PFSK-1 (cell line): ENCODE results near the gene PROK2.

ENCODE experiments used
- FOXP2 ChIP-seq: optimal IDR thresholded peaks from 2 replicates; pipeline ENCODE3; 2011; ENCODE audit warnings: borderline replicate concordance, control low read depth, inconsistent platforms; ENCODE audit not compliant: insufficient read depth; ENCODE audit errors: extremely low read length, extremely low read depth
- POLR2AphosphoS5 ChIP-seq: IDR thresholded peaks from 2 replicates; pipeline ENCODE4 v1.6.1; 2012; ENCODE audit warnings: low read depth, mild to moderate bottlenecking, control low read depth, low read length, moderate library complexity
- SIN3A ChIP-seq: IDR thresholded peaks from 2 replicates; pipeline ENCODE4 v1.6.1; 2012; ENCODE audit warnings: mild to moderate bottlenecking, low read length, moderate library complexity, borderline replicate concordance; ENCODE audit not compliant: insufficient read depth
- TAF1 ChIP-seq: IDR thresholded peaks from 2 replicates; pipeline ENCODE4 v1.6.1; 2012; ENCODE audit warnings: low read length, control low read depth, borderline replicate concordance; ENCODE audit not compliant: insufficient read depth
- TF ChIP-seq, protein P1 (sequence below), 2 experiments: IDR thresholded peaks; 2 replicates each; pipeline versions ENCODE4 v1.6.1 to v1.8.0; 2011 to 2012; ENCODE audit warnings: low read depth in 2 of 2, low read length in 2 of 2, control low read depth in 1 of 2, inconsistent platforms in 1 of 2, mild to moderate bottlenecking in 1 of 2, moderate library complexity in 1 of 2; ENCODE audit not compliant: insufficient read depth in 1 of 2

Gene PROK2

DNA sequence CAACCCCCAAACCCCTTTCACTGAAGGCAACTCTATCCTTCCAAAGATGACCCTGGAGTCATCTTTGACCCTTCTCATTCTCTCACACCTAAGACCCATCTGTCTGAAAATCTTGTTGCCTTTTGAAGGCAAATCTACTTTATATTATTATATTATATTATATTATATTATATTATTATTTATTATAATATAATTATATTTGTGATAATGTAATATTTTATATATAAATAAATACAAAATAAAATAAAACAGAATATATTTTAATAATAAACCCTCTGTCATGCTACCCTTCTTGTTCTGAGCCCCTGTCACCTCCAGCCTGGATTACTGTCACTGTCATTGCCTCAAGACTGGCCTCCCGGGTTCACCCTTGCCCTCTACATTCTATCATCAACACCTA lies 5.0 kb upstream of the PROK2 start:
- TF ChIP-seq, protein P1, sequence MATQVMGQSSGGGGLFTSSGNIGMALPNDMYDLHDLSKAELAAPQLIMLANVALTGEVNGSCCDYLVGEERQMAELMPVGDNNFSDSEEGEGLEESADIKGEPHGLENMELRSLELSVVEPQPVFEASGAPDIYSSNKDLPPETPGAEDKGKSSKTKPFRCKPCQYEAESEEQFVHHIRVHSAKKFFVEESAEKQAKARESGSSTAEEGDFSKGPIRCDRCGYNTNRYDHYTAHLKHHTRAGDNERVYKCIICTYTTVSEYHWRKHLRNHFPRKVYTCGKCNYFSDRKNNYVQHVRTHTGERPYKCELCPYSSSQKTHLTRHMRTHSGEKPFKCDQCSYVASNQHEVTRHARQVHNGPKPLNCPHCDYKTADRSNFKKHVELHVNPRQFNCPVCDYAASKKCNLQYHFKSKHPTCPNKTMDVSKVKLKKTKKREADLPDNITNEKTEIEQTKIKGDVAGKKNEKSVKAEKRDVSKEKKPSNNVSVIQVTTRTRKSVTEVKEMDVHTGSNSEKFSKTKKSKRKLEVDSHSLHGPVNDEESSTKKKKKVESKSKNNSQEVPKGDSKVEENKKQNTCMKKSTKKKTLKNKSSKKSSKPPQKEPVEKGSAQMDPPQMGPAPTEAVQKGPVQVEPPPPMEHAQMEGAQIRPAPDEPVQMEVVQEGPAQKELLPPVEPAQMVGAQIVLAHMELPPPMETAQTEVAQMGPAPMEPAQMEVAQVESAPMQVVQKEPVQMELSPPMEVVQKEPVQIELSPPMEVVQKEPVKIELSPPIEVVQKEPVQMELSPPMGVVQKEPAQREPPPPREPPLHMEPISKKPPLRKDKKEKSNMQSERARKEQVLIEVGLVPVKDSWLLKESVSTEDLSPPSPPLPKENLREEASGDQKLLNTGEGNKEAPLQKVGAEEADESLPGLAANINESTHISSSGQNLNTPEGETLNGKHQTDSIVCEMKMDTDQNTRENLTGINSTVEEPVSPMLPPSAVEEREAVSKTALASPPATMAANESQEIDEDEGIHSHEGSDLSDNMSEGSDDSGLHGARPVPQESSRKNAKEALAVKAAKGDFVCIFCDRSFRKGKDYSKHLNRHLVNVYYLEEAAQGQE (IDR thresholded peaks at IDR 0.05; ENCODE audit: insufficient read depth in 1 of 2, low read depth in 2 of 2, low read length in 2 of 2), result no peak
- TF ChIP-seq SIN3A (no peak), TAF1 (no peak), FOXP2 (no peak), POLR2AphosphoS5 (no peak)

DNA sequence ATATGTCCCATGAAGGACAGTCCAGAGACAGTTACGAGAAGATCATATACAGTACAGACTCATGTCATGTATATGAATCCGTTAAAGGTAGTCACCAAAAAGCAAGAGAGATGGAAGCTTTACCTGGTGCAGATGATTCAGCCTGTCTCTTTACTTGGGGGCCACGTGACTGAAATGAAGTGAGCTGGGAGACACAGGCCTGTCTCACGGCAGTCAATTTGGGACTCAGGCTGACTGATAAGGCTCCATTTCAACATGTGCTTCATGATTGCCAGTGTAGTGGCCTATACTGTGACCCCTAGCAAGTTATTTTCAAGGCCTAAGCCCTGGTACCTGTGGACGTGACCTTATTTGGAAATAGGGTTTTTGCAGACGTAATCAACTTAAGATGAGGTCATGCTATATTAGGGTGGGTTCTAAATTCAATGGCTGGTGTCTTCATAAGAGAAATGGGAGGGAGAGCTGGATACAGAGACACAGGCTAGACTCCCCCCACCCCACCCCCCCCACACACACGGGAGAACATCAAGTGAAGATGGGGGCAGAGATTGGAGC lies 3.0 kb upstream of the PROK2 start:
- TF ChIP-seq TAF1 (no peak), SIN3A (no peak), FOXP2 (no peak), POLR2AphosphoS5 (no peak)
- TF ChIP-seq, protein P1 (IDR thresholded peaks at IDR 0.05; ENCODE audit: insufficient read depth in 1 of 2, low read depth in 2 of 2, low read length in 2 of 2), result no peak

DNA sequence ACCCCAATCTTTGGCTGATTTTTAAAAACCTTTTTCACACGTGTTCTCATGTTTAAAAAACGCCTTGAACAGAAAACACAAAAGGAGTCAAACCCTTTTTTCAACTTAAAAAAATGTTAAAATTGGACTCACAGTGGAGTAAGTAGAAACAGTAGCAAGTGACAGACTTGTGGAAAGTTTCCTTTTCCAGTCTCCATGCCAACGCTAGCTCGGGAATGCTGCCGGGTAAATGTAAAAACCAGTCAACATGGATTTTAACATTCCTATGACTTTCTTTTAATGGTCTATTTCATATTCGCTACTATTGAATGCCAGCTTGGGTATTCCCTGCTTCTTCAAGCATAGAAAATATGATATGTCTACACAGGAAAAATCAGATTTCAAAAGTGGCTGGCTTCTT lies 1.6 kb upstream of the PROK2 start:
- no peak for TF ChIP-seq FOXP2
- TF ChIP-seq, protein P1 (IDR thresholded peaks at IDR 0.05; ENCODE audit: insufficient read depth in 1 of 2, low read depth in 2 of 2, low read length in 2 of 2), result no peak
- no peak for TF ChIP-seq SIN3A
- TF ChIP-seq POLR2AphosphoS5, result no peak
- TF ChIP-seq TAF1, result no peak

DNA sequence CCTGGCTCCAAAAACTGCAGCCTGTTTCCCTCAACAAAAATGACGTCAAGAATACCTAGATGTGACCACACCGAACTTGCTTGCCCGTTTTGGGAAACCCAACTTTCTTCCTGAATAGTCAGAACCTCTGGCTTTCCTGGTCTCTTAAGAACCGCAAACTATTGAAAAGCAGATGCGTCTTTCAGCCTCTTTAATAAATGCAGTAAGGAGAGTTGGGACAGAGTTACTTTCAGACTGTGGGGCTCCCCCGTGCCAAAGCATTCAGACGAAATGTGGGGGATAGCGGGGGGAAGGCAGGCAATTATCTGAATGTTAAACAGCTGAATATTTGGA lies 1.2 kb upstream of the PROK2 start:
- TF ChIP-seq POLR2AphosphoS5 (no peak), TAF1 (no peak), FOXP2 (no peak), SIN3A (no peak)
- TF ChIP-seq, protein P1 (IDR thresholded peaks at IDR 0.05; ENCODE audit: insufficient read depth in 1 of 2, low read depth in 2 of 2, low read length in 2 of 2), result no peak

DNA sequence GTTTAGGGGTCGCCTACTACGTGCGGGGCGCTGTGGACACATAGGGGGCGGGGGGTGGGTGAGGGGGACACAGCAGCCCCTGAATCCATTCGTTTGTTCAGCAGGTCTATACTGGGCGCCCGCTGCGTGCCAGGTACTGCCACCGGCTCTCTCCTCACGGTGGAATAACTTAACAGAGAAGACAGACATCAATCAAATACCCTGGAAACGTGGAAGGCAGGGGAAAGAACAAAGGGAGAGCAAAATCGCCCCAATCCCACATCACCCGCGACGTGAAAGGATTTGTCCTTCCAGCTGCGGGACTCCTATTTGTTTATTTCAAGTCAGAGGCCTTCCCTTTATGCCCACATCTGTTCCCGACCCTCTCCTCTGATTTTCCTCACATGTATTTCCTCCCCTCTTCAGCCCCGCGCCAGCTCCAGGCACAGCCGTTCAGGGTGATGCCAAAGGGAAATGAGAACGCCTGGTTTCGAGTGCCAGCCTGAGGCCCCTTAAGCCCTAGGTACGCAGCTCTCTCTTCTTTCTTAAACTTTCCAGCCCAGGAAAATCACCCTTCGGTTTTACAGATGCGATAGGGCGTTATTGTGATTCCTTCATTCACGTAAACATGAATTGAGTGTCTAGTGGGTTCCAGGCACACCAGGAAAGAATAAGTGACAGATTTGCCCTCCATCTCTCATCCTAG lies 726 bp upstream of the PROK2 start:
- no peak for TF ChIP-seq POLR2AphosphoS5
